T-helper 17 cell (primary cell): ENCODE data around the gene TTLL12. TPM values are rescaled to one million over a fixed set of nuclear protein-coding genes. Genes with fewer than 3 reads are reported as not detected.

Source experiments
- ATAC-seq: fragments of 150-1000 bp; cut with Tn5 transposase; 2 replicates; pipeline ENCODE4 v1.10.0; 2021; ENCODE audit warnings: mild to moderate bottlenecking, moderate library complexity
- DNase-seq, 3 donors: peaks; one replicate each; pipeline versions ENCODE4 v3.0.0 to v3.0.0-alpha.2; 2020 to 2021
- H3K9me3 ChIP-seq: one replicate; pipeline ENCODE4 v1.7.0; 2013; ENCODE audit warnings: low read length, mild to moderate bottlenecking; ENCODE audit not compliant: control insufficient read depth, poor library complexity, severe bottlenecking
- H3K27ac Mint-ChIP-seq: one replicate; pipeline ENCODE4 v1.8.0; 2022; ENCODE audit warnings: mild to moderate bottlenecking, moderate library complexity, mixed read lengths
- H3K27me3 Mint-ChIP-seq: one replicate; pipeline ENCODE4 v1.8.0; 2022; ENCODE audit warnings: mixed read lengths
- H3K36me3 Mint-ChIP-seq: one replicate; pipeline ENCODE4 v1.8.0; 2022; ENCODE audit warnings: low read depth, mixed read lengths
- H3K4me1 Mint-ChIP-seq: one replicate; pipeline ENCODE4 v1.8.0; 2022; ENCODE audit warnings: mild to moderate bottlenecking, mixed read lengths
- H3K4me3 Mint-ChIP-seq: one replicate; pipeline ENCODE4 v1.8.0; 2022; ENCODE audit warnings: mild to moderate bottlenecking, moderate library complexity, mixed read lengths
- total RNA-seq, 4 donors: library from RNA in 2 of 4; stranded (reverse) in 2 of 4; gene quantifications; one replicate each; pipeline ENCODE4 v1.2.3 and lab custom pipeline; 2022 to 2026

The TTLL12 gene
- total RNA-seq, 2 donors from 2014 or later: 12.8 to 17.8 TPM

GRCh38 chr22:43226377-43227238 is 39.7 kb upstream of the TTLL12 start:
- DNase-seq: no peak
- Mint-ChIP-seq H3K27ac (no peak overlapping the region), H3K27me3 (peaks cover 11% of the 10 kb centered on the region), H3K4me1 (peaks cover 5% of the 10 kb centered on the region), H3K36me3 (no peaks in the 10 kb centered on the region), H3K4me3 (no peak overlapping the region)
- ATAC-seq: no peak
- H3K9me3 ChIP-seq: no peaks in the 10 kb centered on the region

- Mint-ChIP-seq H3K27me3 (peaks cover 5% of the 10 kb centered on the region), H3K4me3 (no peak overlapping the region), H3K27ac (peak overlapping the region; percentile 9), H3K36me3 (no peaks in the 10 kb centered on the region), H3K4me1 (no peaks in the 10 kb centered on the region)
- ATAC-seq: no peak
- H3K9me3 ChIP-seq: no peaks in the 10 kb centered on the region
- no peak for DNase-seq
Observed at GRCh38 chr22:43225609-43226008, 38.7 kb upstream of the TTLL12 start.

- Mint-ChIP-seq H3K4me3 (no peak overlapping the region), H3K4me1 (peaks cover 2% of the 10 kb centered on the region), H3K27ac (no peak overlapping the region), H3K27me3 (peaks cover 9% of the 10 kb centered on the region), H3K36me3 (peaks cover 3% of the 10 kb centered on the region)
- no peak for DNase-seq
- ATAC-seq: no peak
- no peaks in the 10 kb centered on the region for H3K9me3 ChIP-seq
Observed at GRCh38 chr22:43222987-43223386, 36.1 kb upstream of the TTLL12 start.

- H3K4me3 Mint-ChIP-seq: no peak overlapping the region
- peaks cover 3% of the 10 kb centered on the region for H3K36me3 Mint-ChIP-seq
- H3K27ac Mint-ChIP-seq: no peak overlapping the region
- peaks cover 16% of the 10 kb centered on the region for H3K27me3 Mint-ChIP-seq
- no peak for DNase-seq
- H3K9me3 ChIP-seq: no peaks in the 10 kb centered on the region
- no peak for ATAC-seq
- H3K4me1 Mint-ChIP-seq: peaks cover 4% of the 10 kb centered on the region
Observed at GRCh38 chr22:43222262-43222661, 35.3 kb upstream of the TTLL12 start.

- Mint-ChIP-seq H3K4me1 (peaks cover 4% of the 10 kb centered on the region), H3K36me3 (peaks cover 3% of the 10 kb centered on the region), H3K27me3 (peaks cover 16% of the 10 kb centered on the region), H3K4me3 (no peak overlapping the region), H3K27ac (no peak overlapping the region)
- no peaks in the 10 kb centered on the region for H3K9me3 ChIP-seq
- DNase-seq: no peak
- no peak for ATAC-seq
Observed at GRCh38 chr22:43220625-43221380, 33.9 kb upstream of the TTLL12 start.

- Mint-ChIP-seq H3K4me3 (no peak overlapping the region), H3K36me3 (peaks cover 6% of the 10 kb centered on the region), H3K4me1 (peaks cover 4% of the 10 kb centered on the region), H3K27ac (peak overlapping the region; percentile 47), H3K27me3 (peaks cover 11% of the 10 kb centered on the region)
- no peak for DNase-seq
- H3K9me3 ChIP-seq: no peaks in the 10 kb centered on the region
- no peak for ATAC-seq
Observed at GRCh38 chr22:43218786-43219185, 31.9 kb upstream of the TTLL12 start.

- H3K4me1 Mint-ChIP-seq: peaks cover 4% of the 10 kb centered on the region
- DNase-seq (no peak), ATAC-seq (no peak)
- H3K27ac Mint-ChIP-seq: no peak overlapping the region
- peaks cover 11% of the 10 kb centered on the region for H3K27me3 Mint-ChIP-seq
- no peak overlapping the region for H3K4me3 Mint-ChIP-seq
- peaks cover 6% of the 10 kb centered on the region for H3K36me3 Mint-ChIP-seq
- no peaks in the 10 kb centered on the region for H3K9me3 ChIP-seq
Observed at GRCh38 chr22:43217285-43218030, 30.5 kb upstream of the TTLL12 start.

- no peak overlapping the region for H3K4me3 Mint-ChIP-seq
- DNase-seq (no peak), ATAC-seq (no peak)
- no peaks in the 10 kb centered on the region for H3K9me3 ChIP-seq
- H3K4me1 Mint-ChIP-seq: peaks cover 4% of the 10 kb centered on the region
- peak overlapping the region; percentile 47 for H3K27ac Mint-ChIP-seq
- peaks cover 11% of the 10 kb centered on the region for H3K27me3 Mint-ChIP-seq
- H3K36me3 Mint-ChIP-seq: peaks cover 6% of the 10 kb centered on the region
Observed at GRCh38 chr22:43216738-43217137, 29.8 kb upstream of the TTLL12 start.

- no peak overlapping the region for H3K27ac Mint-ChIP-seq
- peaks cover 2% of the 10 kb centered on the region for H3K4me1 Mint-ChIP-seq
- DNase-seq (no peak), ATAC-seq (no peak)
- peaks cover 11% of the 10 kb centered on the region for H3K27me3 Mint-ChIP-seq
- no peak overlapping the region for H3K4me3 Mint-ChIP-seq
- no peaks in the 10 kb centered on the region for H3K9me3 ChIP-seq
- peaks cover 6% of the 10 kb centered on the region for H3K36me3 Mint-ChIP-seq
Observed at GRCh38 chr22:43213962-43214361, 27.0 kb upstream of the TTLL12 start.

GRCh38 chr22:43213051-43213450 is 26.1 kb upstream of the TTLL12 start:
- peaks cover 8% of the 10 kb centered on the region for H3K27me3 Mint-ChIP-seq
- H3K9me3 ChIP-seq: no peaks in the 10 kb centered on the region
- ATAC-seq: no peak
- H3K4me1 Mint-ChIP-seq: peaks cover 6% of the 10 kb centered on the region
- no peak for DNase-seq
- peaks cover 3% of the 10 kb centered on the region for H3K36me3 Mint-ChIP-seq
- H3K4me3 Mint-ChIP-seq: no peak overlapping the region
- H3K27ac Mint-ChIP-seq: no peak overlapping the region

GRCh38 chr22:43212434-43212952 is 25.6 kb upstream of the TTLL12 start:
- DNase-seq (no peak), ATAC-seq (no peak)
- Mint-ChIP-seq H3K36me3 (peaks cover 3% of the 10 kb centered on the region), H3K4me3 (no peak overlapping the region), H3K4me1 (peaks cover 6% of the 10 kb centered on the region), H3K27me3 (peaks cover 2% of the 10 kb centered on the region), H3K27ac (no peak overlapping the region)
- H3K9me3 ChIP-seq: no peaks in the 10 kb centered on the region

GRCh38 chr22:43211941-43212433 is 25.1 kb upstream of the TTLL12 start:
- Mint-ChIP-seq H3K4me1 (peaks cover 4% of the 10 kb centered on the region), H3K27me3 (no peaks in the 10 kb centered on the region), H3K36me3 (peaks cover 3% of the 10 kb centered on the region), H3K4me3 (no peak overlapping the region), H3K27ac (no peak overlapping the region)
- ATAC-seq: no peak
- H3K9me3 ChIP-seq: no peaks in the 10 kb centered on the region
- DNase-seq: no peak
